GM18951 (cell line): Measurements from ENCODE around the gene FPGS.

Experiments
- POLR2A ChIP-seq: IDR thresholded peaks from 4 replicates; pipeline ENCODE4 v1.6.1; 2011; ENCODE audit warnings: mild to moderate bottlenecking; ENCODE audit not compliant: insufficient read length, insufficient read depth; ENCODE audit errors: extremely low read depth
- in situ Hi-C: fragments of 300-500 bp; cut with MboI; formaldehyde crosslinking; loops from one replicate; pipeline ENCODE4 v1.12.0; 2022; ENCODE audit warnings: low sequenced_read_pairs, mixed read lengths, inconsistent platforms; ENCODE audit not compliant: unreplicated experiment

Gene FPGS

DNA sequence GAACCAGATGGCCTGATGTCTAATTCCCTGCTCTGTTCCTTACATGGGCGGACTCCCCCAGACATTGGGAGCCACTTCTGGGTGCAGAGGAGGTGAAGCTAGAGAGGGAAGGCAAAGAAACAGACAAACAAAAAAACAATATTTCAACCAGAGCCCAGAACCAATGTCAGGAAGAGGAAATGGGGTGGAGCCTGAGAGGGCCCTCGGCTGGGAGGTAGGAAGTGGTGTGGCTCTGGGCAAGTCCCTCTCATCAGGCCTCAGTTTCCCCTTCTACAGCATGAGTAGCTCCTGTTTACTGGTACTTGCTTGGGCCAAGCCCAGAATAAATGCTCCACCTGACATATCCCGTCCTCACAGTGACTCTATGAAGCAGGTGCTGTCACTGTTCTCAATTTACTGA, 35.3 kb upstream of the FPGS start:
- no peak for TF ChIP-seq POLR2A
- in situ Hi-C loops: no loop called here

DNA sequence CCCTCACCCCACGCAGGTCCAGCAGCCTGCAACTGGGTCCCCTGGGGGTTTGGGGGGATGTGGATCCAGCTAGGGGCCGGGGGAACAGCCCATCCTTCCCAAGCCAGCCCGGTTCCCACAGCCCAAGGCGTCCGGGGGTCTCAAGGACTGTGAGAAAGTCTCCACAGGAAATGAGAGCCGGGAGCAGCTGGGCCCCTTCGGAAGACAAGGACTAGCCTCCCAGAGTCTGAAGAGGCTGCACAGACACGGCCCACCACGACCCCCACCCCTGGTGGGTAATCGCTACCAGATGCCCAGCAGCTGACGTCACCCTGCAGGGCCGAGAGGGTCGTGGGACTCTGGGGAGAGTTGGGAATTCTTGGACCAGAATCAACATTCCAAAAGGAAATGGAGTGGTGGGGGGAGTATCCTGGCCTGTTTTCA, 34.8 kb upstream of the FPGS start:
- in situ Hi-C loops: no loop called here
- TF ChIP-seq POLR2A: no peak

DNA sequence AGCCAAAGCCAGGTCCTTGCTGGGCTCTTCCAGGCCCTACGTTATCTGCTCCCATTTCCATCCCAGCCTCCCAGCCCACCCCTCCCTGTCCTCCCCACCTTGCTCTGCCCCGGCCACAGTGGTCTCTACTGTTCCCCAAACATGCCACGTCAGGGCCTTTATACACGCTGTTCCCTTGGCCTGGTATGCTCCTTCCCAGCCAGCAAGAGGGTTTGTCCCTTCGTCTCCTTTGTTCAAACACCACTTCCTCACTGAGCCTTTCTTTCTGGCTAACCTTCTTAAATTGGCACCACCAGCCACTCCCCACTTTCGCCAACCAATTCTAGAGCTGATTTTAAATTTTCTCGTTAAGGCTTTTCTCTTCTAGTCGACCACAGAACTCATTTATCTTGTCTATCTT, 34.0 kb upstream of the FPGS start:
- in situ Hi-C loops: no loop called here
- no peak for TF ChIP-seq POLR2A

DNA sequence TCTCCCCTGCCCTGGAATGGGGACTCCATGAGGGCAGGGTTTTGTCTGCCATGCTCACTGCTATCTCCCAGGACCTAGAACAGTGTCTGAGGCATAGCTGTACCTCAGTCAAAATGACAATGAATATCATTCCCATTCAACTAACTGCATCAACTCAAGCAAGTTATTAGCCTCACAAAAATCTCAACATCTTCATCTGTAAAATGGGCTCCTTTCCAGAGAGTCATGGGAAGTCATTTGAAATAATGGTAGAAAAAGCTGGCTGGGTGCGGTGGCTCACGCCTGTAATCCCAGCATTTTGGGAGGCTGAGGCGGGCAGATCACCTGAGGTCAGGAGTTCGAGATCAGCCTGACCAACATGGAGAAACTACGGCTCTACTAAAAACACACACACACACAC, 33.6 kb upstream of the FPGS start:
- TF ChIP-seq POLR2A: no peak
- in situ Hi-C loops: no loop called here

DNA sequence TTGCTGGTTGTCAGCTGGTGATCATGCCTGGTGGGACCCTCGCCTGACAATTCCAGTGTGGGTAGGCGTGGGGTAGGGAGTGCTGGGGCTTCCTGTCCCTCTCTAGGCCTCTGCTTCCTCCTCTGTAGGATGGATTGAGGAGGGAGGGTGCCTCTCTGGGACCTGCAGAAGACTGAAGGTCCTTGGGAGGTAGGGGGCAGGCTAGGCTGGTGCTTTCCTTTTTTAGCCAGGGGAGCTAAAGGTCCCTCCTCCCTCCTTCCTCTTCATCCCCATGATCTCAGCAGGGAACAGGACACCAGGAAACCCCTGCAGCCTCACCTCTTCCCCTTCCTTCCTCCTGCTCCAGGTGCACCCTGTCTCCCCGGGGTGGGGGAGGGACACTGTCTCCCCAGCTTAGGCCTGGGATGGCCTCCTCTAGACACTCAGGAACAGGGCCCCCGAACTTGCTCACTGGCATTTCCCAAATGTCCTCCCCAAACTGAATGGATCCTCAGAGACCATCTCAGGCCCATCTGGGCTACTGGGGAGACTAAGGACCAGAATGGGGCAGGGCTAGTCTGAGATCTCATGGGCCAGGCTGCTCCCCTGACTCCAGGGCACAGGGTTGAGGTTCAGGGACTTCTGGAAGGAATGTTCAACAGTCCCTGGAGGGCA, 32.6 kb upstream of the FPGS start:
- no peak for TF ChIP-seq POLR2A
- in situ Hi-C loops: no loop called here

DNA sequence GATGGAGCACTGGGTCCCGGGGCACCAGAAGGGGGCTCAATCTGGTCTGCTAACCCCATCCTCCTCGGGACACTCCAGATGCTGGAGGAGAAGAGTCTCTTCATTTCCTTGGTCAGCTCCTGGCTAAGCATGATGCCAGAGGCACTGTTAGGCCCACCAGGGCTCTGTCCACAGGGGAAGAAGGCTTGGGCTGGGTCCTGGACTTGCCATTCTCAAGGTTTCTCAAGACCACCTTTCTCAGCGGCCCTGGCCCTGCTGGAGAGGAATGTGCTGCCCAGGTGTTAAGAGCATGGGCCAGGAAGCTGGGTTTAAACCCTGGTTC, 32.1 kb upstream of the FPGS start:
- in situ Hi-C loops: no loop called here

DNA sequence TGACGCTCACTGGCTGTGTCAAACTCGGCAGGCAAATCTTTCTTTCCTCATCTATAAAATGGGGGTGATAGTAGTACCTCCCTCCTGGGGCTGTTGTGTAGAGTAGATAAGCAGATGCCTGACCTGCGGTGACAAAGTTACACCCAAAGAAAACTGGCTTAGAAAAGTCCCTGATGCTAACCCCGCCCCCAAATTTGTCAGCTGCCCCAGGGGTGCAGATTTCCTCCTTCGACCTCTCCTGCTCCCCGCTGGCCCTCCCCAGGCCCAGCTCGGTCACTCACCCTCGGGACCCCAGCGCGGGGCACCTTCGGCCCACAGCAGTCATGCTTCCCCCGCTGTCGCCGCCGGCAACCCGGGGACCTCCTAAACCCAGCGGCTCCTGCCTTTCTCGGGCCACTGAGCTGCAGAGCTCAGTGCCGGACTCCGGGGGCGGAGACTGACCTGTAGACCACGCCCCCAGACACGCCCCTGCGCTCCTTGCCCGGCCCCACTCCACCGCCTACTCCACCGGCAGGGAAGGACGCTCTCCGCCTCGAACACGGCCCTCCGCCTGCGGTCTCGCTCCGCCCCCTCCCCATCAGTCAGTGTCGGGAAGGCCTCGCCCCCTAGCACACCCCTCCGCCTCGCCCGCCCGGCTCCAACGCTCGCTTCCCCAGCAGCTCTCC, 31.6 kb upstream of the FPGS start:
- peak; percentile 36 for TF ChIP-seq POLR2A
- in situ Hi-C loops: no loop called here

More for the DNA sequence above, 32.1 kb upstream of the FPGS start:
- no peak for TF ChIP-seq POLR2A

DNA sequence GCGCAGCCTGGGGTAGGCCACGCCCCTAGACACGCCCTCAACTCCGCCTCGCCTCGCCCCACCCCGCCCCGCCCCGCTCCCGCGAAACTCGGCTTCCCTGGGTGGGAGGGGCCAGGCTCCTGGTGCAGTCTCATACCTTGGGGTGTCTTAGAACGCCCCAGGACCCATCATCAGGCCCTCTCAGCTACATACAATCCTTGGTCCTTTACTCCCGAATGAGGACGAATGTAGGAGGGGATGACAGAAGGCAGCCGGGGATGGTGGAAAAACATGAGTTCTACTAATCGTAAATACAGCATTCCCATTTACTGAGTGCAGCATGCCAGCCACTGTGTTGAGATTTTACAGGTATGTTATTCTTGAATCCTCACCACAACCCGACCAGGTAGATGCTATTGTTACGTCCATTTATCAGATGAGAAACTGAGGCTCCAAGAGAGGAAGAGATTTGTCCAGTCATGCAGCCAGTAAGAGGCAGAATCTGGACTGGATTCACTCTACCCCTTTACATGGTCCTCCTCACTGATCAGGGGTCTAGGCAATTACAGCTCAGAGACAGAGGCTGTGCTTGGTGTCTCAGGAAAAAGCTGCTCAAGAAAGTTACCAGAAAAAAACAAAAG, 31.0 kb upstream of the FPGS start:
- no peak for TF ChIP-seq POLR2A
- in situ Hi-C loops: no loop called here

DNA sequence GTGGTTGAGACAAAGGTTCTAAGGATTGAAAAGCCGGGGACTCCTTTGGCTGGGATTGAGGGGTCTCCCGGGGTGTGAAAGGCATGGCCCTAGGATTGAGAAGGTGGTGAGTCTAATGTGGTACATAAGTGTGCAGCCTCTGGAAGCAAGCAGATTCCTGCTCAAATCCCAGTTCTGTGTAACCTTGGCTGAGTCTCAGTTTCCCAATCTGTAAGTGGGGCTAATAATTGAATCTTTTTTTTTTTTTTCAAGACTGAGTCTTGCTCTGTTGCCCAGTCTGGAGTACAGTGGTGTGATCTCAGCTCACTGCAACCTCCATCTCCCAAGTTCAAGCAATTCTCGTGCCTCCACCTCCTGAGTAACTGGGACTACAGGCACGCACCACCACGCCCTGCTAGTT, 30.1 kb upstream of the FPGS start:
- no peak for TF ChIP-seq POLR2A
- in situ Hi-C loops: no loop called here

DNA sequence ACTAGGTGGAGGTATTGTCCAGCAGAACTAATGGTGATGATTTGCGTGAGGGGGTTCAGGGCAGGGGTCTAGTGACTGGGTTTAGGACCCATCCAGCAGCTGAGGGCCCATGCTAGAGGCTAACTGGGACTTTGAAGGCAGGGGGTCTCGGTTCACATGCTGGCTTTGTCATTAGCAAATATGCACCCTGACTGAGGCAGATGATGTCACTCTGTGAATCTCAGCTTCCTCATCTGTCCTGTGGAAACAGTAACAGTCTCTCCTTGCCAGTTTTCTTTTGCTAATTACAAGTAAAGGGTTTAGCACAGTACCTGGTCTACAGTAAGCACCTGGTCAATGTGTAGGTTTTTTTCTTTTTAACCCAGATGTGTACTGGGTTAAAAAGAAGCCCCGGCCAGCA, 29.4 kb upstream of the FPGS start:
- no peak for TF ChIP-seq POLR2A
- in situ Hi-C loops: no loop called here

DNA sequence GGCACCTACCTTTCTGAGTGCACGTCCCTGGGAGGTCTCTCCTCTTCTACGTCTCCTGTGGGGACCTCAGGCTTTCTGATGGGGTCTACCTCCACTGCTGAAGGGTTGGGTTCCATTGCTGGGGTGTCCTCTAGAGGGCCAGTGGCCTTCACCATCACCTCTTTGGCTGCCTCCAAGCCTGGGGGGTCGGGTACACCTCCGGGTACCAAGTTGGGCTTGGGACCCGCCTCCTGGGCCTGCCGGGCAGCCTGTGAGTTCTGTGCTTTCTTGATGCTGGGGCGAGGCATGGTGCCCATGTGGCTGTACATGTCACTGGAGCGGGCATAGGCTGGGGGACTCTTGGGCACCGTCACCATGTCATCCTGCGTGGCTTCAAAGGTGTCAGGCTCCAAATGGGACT, 28.7 kb upstream of the FPGS start:
- no peak for TF ChIP-seq POLR2A
- in situ Hi-C loops: no loop called here

DNA sequence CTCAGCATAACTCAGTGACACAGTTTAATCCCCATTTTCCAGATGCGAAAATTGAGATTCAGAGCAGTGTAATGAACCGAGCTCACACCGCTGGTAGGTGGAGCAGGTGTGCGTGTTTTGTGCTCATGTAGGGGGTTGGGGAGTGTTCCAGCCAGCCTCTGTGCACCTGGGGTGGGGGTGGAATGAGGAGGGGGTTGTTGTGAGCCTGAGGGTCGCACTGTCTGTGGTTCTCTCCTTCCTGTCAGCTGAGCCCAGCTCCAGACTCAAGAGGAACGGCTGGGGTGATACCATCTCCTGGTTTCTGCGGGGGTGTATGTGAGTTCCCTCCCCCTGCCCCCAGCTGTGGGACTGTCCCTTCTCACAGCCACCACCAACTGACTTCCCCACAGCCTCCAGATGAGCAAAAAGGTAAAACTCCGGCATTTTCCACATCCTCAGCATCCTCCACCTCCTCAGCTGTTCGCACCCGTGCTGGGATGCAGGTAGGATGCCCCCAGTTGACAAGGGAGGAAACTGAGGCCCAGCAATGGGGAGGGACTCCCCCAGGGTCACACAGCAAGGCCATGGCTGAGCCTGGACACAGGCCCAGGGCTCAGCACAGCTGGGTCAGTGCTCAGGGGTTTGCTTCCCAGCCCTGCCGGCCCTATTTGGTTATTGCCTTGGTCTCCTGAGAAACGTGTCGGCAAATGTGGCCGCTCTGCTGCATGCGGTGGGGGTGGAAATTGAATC, 26.3 kb upstream of the FPGS start:
- peak; percentile 42 for TF ChIP-seq POLR2A
- in situ Hi-C loops: no loop called here

DNA sequence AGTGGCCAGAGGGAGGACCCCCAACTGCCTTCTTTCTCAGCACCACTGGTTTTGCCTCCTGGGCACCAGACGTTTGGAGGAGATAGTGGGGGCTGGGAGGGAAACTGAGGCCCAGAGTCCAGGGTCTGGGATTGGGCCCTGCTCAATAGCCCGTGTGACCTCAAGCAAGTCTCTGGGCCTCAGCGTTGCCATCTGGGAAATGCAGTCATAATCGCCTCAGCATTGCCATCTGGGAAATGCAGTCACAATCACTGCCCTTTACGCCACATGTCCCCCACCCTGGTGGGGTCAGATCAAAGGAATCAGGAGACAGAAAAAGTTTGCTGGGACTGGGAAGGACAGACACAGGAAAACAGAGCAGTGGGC, 25.8 kb upstream of the FPGS start:
- in situ Hi-C loops: no loop called here
- TF ChIP-seq POLR2A: peak; percentile 3
